Measurements from ENCODE around the gene PPARG. TPM values are rescaled to one million over a fixed set of nuclear protein-coding genes. Genes with fewer than 3 reads are reported as not detected.

The PPARG gene
- polyA plus RNA-seq, 4 donors: 11.7 to 40.3 (median 30.6) TPM

GRCh38 chr3:12399226-12399625, 110.4 kb downstream of the PPARG start:
- FAIRE-seq: no peak
- H3K4me1 ChIP-seq (ENCODE audit: control insufficient read depth in 3 of 3, insufficient read depth in 2 of 3, low read depth in 1 of 3, low read length in 2 of 3): peaks cover 0 to 7% (median 0%) of the 10 kb centered on the region in 3 donors
- no peaks in the 10 kb centered on the region for H3K9me3 ChIP-seq (ENCODE audit: control insufficient read depth in 2 of 2, insufficient read depth in 1 of 2, low read depth in 1 of 2, low read length in 1 of 2)
- H3K36me3 ChIP-seq (ENCODE audit: control insufficient read depth in 3 of 3, insufficient read depth in 2 of 3, low read depth in 1 of 3, low read length in 3 of 3): peaks cover 0 to 6% (median 1%) of the 10 kb centered on the region in 3 donors
- WGBS, 3 donors: 81 to 100% (median 95%) methylated on average over 1 of the region's 1 CpG
- no peak overlapping the region for H3K27ac ChIP-seq (ENCODE audit: low read depth in 1 of 3, low read length in 2 of 3)
- no peak for DNase-seq
- no peak overlapping the region for H3K4me3 ChIP-seq (ENCODE audit: low read depth in 1 of 3, low read length in 3 of 3)
- no peaks in the 10 kb centered on the region for H3K27me3 ChIP-seq (ENCODE audit: control insufficient read depth in 3 of 3, insufficient read depth in 3 of 3, low read length in 3 of 3)

GRCh38 chr3:12400616-12401194, 111.8 kb downstream of the PPARG start:
- H3K36me3 ChIP-seq (ENCODE audit: control insufficient read depth in 3 of 3, insufficient read depth in 2 of 3, low read depth in 1 of 3, low read length in 3 of 3): peaks cover 0 to 7% (median 1%) of the 10 kb centered on the region in 3 donors
- WGBS, 3 donors: 87 to 94% (median 89%) methylated on average over 2 of the region's 2 CpGs
- no peaks in the 10 kb centered on the region for H3K9me3 ChIP-seq (ENCODE audit: control insufficient read depth in 2 of 2, insufficient read depth in 1 of 2, low read depth in 1 of 2, low read length in 1 of 2)
- H3K27me3 ChIP-seq (ENCODE audit: control insufficient read depth in 3 of 3, insufficient read depth in 3 of 3, low read length in 3 of 3): no peaks in the 10 kb centered on the region
- no peaks in the 10 kb centered on the region for H3K4me1 ChIP-seq (ENCODE audit: control insufficient read depth in 3 of 3, insufficient read depth in 2 of 3, low read depth in 1 of 3, low read length in 2 of 3)
- DNase-seq: no peak
- no peak overlapping the region for H3K4me3 ChIP-seq (ENCODE audit: low read depth in 1 of 3, low read length in 3 of 3)
- no peak for FAIRE-seq
- H3K27ac ChIP-seq (ENCODE audit: low read depth in 1 of 3, low read length in 2 of 3): no peak overlapping the region

DNA sequence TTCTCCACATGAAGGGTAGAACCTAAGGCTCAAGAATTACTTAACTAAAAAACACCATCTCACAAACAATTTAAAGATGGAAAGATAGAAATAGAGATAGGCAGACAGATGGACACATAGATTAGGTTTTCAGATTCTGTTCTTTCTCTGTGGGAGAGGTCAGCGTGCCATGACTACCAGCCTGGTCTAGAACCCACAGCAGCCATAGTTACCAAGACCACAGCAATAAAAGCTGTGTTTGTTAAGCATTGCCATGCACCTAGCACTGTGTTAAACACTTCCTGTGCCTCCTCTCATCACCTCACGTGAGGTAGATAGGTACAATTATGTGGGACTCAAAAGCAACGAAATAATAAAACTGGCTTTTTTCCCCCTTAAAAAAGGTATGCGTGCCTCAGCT, 112.3 kb downstream of the PPARG start:
- no peaks in the 10 kb centered on the region for H3K4me1 ChIP-seq (ENCODE audit: control insufficient read depth in 3 of 3, insufficient read depth in 2 of 3, low read depth in 1 of 3, low read length in 2 of 3)
- 89 to 95% (median 92%) methylated on average over 4 of the region's 4 CpGs for WGBS, 3 donors
- DNase-seq (no peak), FAIRE-seq (no peak)
- no peak overlapping the region for H3K27ac ChIP-seq (ENCODE audit: low read depth in 1 of 3, low read length in 2 of 3)
- peaks cover 0 to 8% (median 1%) of the 10 kb centered on the region in 3 donors for H3K36me3 ChIP-seq (ENCODE audit: control insufficient read depth in 3 of 3, insufficient read depth in 2 of 3, low read depth in 1 of 3, low read length in 3 of 3)
- H3K27me3 ChIP-seq (ENCODE audit: control insufficient read depth in 3 of 3, insufficient read depth in 3 of 3, low read length in 3 of 3): no peaks in the 10 kb centered on the region
- no peaks in the 10 kb centered on the region for H3K9me3 ChIP-seq (ENCODE audit: control insufficient read depth in 2 of 2, insufficient read depth in 1 of 2, low read depth in 1 of 2, low read length in 1 of 2)
- no peak overlapping the region for H3K4me3 ChIP-seq (ENCODE audit: low read depth in 1 of 3, low read length in 3 of 3)

DNA sequence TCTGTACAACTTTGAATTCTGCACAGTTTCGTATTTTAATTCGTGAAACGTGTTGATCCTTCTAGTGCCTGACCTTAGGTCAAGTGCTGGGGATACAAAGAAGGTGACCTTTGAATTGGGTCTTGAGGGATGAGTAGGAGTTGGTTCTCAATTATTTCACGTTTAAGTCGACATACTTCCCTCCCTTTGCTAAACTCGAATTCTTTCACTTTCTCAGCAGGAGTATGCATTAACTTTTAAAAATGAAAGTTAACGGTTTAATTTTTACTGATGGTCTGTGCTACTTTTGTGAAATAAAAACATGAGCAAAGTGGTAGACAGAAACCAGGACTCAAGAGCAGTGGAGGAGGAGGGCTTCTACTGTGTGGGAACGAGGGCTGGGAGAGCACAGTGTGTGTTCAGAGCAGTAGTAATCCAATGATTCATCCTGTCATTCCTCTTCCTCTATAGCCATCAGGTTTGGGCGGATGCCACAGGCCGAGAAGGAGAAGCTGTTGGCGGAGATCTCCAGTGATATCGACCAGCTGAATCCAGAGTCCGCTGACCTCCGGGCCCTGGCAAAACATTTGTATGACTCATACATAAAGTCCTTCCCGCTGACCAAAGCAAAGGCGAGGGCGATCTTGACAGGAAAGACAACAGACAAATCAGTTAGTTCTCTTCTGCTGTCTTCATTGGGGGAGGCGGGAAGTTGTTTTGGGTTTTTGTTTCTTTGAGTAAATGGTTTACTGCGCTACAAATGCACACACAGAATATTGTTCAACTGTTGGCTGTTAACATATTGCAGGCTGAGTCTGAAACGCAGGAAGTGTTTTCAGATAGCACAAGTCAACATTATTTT, 116.8 kb downstream of the PPARG start:
- Histone ChIP-seq H3K27ac (ENCODE audit: low read depth in 1 of 3, low read length in 2 of 3) (peak overlapping the region in 2 of 3 donors; percentile 18 to 75), H3K27me3 (ENCODE audit: control insufficient read depth in 3 of 3, insufficient read depth in 3 of 3, low read length in 3 of 3) (no peaks in the 10 kb centered on the region), H3K4me3 (ENCODE audit: low read depth in 1 of 3, low read length in 3 of 3) (no peak overlapping the region), H3K4me1 (ENCODE audit: control insufficient read depth in 3 of 3, insufficient read depth in 2 of 3, low read depth in 1 of 3, low read length in 2 of 3) (peaks cover 4 to 21% (median 5%) of the 10 kb centered on the region in 3 donors), H3K9me3 (ENCODE audit: control insufficient read depth in 2 of 2, insufficient read depth in 1 of 2, low read depth in 1 of 2, low read length in 1 of 2) (no peaks in the 10 kb centered on the region), H3K36me3 (ENCODE audit: control insufficient read depth in 3 of 3, insufficient read depth in 2 of 3, low read depth in 1 of 3, low read length in 3 of 3) (peaks cover 0 to 4% (median 0%) of the 10 kb centered on the region in 3 donors)
- FAIRE-seq: no peak
- 53 to 57% (median 53%) methylated on average over 20 of the region's 20 CpGs for WGBS, 3 donors
- peak; percentile 38 to 91 for DNase-seq

DNA sequence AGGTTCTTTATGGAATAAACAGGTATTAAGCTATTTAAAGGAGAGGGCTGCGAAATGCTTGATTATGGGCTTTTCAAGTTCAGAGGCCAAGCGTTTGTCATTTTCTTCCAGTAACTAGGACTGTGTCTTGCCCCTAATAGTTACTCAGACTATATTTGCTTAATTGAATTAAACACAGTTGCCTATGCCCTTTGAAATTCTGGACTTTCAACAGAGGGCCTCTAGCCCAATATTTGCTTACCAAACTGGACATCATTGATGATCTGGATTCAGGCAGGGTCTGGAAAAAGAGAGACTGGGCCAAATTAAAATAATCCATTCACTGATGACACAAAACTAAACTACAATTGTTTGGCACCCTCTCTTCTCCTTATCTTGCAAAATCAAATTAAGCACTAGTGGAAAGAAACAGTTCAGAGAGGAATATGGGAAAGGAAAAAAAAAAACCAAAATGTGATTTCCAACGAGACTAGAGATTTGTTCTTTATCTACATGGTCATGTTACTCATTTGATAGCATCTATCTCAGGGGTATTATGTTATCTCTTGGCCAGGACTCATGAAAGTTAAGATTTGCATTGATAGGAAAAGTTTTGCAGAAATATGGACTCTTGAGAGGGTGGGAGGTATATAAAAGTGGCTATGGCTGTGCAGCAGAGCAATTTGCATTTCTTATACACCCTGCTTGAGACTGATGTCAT, 120.3 kb downstream of the PPARG start:
- H3K4me1 ChIP-seq (ENCODE audit: control insufficient read depth in 3 of 3, insufficient read depth in 2 of 3, low read depth in 1 of 3, low read length in 2 of 3): peaks cover 4 to 28% (median 6%) of the 10 kb centered on the region in 3 donors
- 64 to 72% (median 66%) methylated on average over 3 of the region's 3 CpGs for WGBS, 3 donors

DNA sequence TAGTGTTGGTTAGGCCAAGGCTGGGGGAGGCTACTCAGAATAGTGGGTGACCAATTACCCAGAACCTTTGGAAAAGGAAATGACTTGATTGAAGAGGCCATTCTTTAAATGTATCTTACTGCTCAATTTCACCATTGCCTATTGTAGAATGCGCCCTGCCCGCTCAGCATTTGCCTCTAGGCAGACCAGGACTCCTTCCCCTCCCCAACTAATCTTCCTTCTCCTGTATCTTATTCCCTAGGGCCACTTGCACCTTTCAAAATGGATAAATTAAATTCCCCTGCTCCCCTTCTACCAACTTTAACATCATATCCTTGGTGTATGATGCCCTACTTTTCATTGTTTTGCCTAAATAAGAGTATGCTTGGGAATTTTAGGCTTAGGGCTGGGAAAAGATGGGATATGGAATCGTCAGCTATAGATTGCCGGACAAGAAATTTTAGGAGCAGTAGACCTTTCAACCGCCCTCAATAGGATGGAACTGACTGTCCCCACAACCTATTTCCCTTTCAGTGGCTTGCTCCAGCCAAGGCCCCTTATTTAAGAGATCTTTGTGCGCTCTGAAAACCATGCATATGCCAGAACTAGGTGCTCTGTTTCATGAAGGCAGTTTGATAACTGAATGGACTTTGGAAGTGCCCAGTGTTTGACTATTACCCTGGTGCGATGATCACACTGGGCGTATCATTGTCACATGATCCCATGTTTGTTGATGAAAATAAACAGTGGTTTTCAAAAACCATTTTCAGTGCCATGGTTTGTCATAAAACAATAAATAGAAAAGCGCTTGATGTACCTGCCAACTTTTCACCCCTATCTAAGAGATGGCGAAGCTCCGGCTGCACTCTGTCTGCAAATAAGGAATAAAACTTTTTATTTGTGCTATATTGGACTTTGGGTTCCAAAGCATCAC, 121.1 kb downstream of the PPARG start:
- Histone ChIP-seq H3K9me3 (ENCODE audit: control insufficient read depth in 2 of 2, insufficient read depth in 1 of 2, low read depth in 1 of 2, low read length in 1 of 2) (no peaks in the 10 kb centered on the region), H3K27ac (ENCODE audit: low read depth in 1 of 3, low read length in 2 of 3) (peak overlapping the region; percentile 65 to 79 (median 73)), H3K36me3 (ENCODE audit: control insufficient read depth in 3 of 3, insufficient read depth in 2 of 3, low read depth in 1 of 3, low read length in 3 of 3) (peaks cover 0 to 4% (median 0%) of the 10 kb centered on the region in 3 donors), H3K4me3 (ENCODE audit: low read depth in 1 of 3, low read length in 3 of 3) (no peak overlapping the region), H3K27me3 (ENCODE audit: control insufficient read depth in 3 of 3, insufficient read depth in 3 of 3, low read length in 3 of 3) (no peaks in the 10 kb centered on the region), H3K4me1 (ENCODE audit: control insufficient read depth in 3 of 3, insufficient read depth in 2 of 3, low read depth in 1 of 3, low read length in 2 of 3) (peaks cover 4 to 28% (median 6%) of the 10 kb centered on the region in 3 donors)
- 38 to 74% (median 51%) methylated on average over 11 of the region's 11 CpGs for WGBS, 3 donors
- FAIRE-seq: no peak
- DNase-seq: peak; percentile 90 to 97

More for the DNA sequence above, 120.3 kb downstream of the PPARG start:
- no peaks in the 10 kb centered on the region for H3K9me3 ChIP-seq (ENCODE audit: control insufficient read depth in 2 of 2, insufficient read depth in 1 of 2, low read depth in 1 of 2, low read length in 1 of 2)
- FAIRE-seq (no peak), DNase-seq (no peak)
- H3K36me3 ChIP-seq (ENCODE audit: control insufficient read depth in 3 of 3, insufficient read depth in 2 of 3, low read depth in 1 of 3, low read length in 3 of 3): peaks cover 0 to 4% (median 0%) of the 10 kb centered on the region in 3 donors
- no peak overlapping the region for H3K4me3 ChIP-seq (ENCODE audit: low read depth in 1 of 3, low read length in 3 of 3)
- H3K27ac ChIP-seq (ENCODE audit: low read depth in 1 of 3, low read length in 2 of 3): peak overlapping the region; percentile 65 to 79 (median 73)
- no peaks in the 10 kb centered on the region for H3K27me3 ChIP-seq (ENCODE audit: control insufficient read depth in 3 of 3, insufficient read depth in 3 of 3, low read length in 3 of 3)

GRCh38 chr3:12413721-12414255, 124.9 kb downstream of the PPARG start:
- H3K27ac ChIP-seq (ENCODE audit: low read depth in 1 of 3, low read length in 2 of 3): no peak overlapping the region
- peaks cover 4 to 21% (median 6%) of the 10 kb centered on the region in 3 donors for H3K4me1 ChIP-seq (ENCODE audit: control insufficient read depth in 3 of 3, insufficient read depth in 2 of 3, low read depth in 1 of 3, low read length in 2 of 3)
- no peak for DNase-seq
- no peak for FAIRE-seq
- no peaks in the 10 kb centered on the region for H3K36me3 ChIP-seq (ENCODE audit: control insufficient read depth in 3 of 3, insufficient read depth in 2 of 3, low read depth in 1 of 3, low read length in 3 of 3)
- 89 to 94% (median 91%) methylated on average over 1 of the region's 1 CpG for WGBS, 3 donors
- no peaks in the 10 kb centered on the region for H3K9me3 ChIP-seq (ENCODE audit: control insufficient read depth in 2 of 2, insufficient read depth in 1 of 2, low read depth in 1 of 2, low read length in 1 of 2)
- no peak overlapping the region for H3K4me3 ChIP-seq (ENCODE audit: low read depth in 1 of 3, low read length in 3 of 3)
- no peaks in the 10 kb centered on the region for H3K27me3 ChIP-seq (ENCODE audit: control insufficient read depth in 3 of 3, insufficient read depth in 3 of 3, low read length in 3 of 3)
